IMR-90 (cell line): ENCODE results near the gene CYP11A1. TPM values are rescaled to one million over a fixed set of nuclear protein-coding genes. Genes with fewer than 3 reads are reported as not detected.

ENCODE experiments used
- MXI1 ChIP-seq: IDR thresholded peaks from 2 replicates; pipeline ENCODE4 v1.6.1; 2012; ENCODE audit warnings: low read depth, mild to moderate bottlenecking, low read length, moderate library complexity, borderline replicate concordance
- polyA plus RNA-seq, 3 experiments: library from polyadenylated mRNA; depleted of rRNA; stranded (reverse); fragments of >200 nt; gene quantifications; 2 replicates each; pipeline ENCODE4 v1.2.3, GENCODE V29; 2012; ENCODE audit warnings: low replicate concordance in 1 of 3
- total RNA-seq: library from RNA; depleted of rRNA; stranded (reverse); fragments of >200 nt; gene quantifications from 2 replicates; pipeline ENCODE4 v1.2.3, GENCODE V29; 2012
- TF ChIP-seq, protein P1 (sequence below): fragments of 150-350 bp; IDR thresholded peaks from 2 replicates; pipeline ENCODE4 v1.6.1; 2016; ENCODE audit warnings: low read depth, mild to moderate bottlenecking, low read length, moderate library complexity, borderline replicate concordance
- TF ChIP-seq, protein P2 (sequence below): conservative IDR thresholded peaks from 2 replicates; pipeline ENCODE4 v1.5.1; 2012; ENCODE audit warnings: mild to moderate bottlenecking, low read depth, low read length, improper control_type of control experiment

CYP11A1 gene
- total and polyA plus RNA-seq, 2 of the 4 experiments (the other 2 are of a cell fraction), result 0.18 to 0.50 TPM

GRCh38 chr15:74400915-74401757 is 33.7 kb upstream of the CYP11A1 start (continued):
- TF ChIP-seq, protein P1, sequence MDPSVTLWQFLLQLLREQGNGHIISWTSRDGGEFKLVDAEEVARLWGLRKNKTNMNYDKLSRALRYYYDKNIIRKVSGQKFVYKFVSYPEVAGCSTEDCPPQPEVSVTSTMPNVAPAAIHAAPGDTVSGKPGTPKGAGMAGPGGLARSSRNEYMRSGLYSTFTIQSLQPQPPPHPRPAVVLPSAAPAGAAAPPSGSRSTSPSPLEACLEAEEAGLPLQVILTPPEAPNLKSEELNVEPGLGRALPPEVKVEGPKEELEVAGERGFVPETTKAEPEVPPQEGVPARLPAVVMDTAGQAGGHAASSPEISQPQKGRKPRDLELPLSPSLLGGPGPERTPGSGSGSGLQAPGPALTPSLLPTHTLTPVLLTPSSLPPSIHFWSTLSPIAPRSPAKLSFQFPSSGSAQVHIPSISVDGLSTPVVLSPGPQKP, result no peak
- TF ChIP-seq, protein P2, sequence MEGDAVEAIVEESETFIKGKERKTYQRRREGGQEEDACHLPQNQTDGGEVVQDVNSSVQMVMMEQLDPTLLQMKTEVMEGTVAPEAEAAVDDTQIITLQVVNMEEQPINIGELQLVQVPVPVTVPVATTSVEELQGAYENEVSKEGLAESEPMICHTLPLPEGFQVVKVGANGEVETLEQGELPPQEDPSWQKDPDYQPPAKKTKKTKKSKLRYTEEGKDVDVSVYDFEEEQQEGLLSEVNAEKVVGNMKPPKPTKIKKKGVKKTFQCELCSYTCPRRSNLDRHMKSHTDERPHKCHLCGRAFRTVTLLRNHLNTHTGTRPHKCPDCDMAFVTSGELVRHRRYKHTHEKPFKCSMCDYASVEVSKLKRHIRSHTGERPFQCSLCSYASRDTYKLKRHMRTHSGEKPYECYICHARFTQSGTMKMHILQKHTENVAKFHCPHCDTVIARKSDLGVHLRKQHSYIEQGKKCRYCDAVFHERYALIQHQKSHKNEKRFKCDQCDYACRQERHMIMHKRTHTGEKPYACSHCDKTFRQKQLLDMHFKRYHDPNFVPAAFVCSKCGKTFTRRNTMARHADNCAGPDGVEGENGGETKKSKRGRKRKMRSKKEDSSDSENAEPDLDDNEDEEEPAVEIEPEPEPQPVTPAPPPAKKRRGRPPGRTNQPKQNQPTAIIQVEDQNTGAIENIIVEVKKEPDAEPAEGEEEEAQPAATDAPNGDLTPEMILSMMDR, result no peak
- no peak for TF ChIP-seq MXI1
